HepG2 (cell line): ENCODE results near the gene C14orf93. TPM values are rescaled to one million over a fixed set of nuclear protein-coding genes. Genes with fewer than 3 reads are reported as not detected.

ENCODE experiments used
- AFF4 ChIP-seq: sonication (generic); formaldehyde crosslinking; IDR thresholded peaks from 2 replicates; pipeline ENCODE4 v1.4.0; 2020; ENCODE audit warnings: missing genetic modification reagents
- HBP1 ChIP-seq: IDR thresholded peaks from 2 replicates; pipeline ENCODE4 v1.6.1; 2016; ENCODE audit warnings: low read depth, control low read depth
- HMG20B ChIP-seq: conservative IDR thresholded peaks from 2 replicates; pipeline ENCODE4 v1.6.1; 2016; ENCODE audit warnings: missing genetic modification reagents, missing compliant biosample characterization
- HOXA9 ChIP-seq: sonication (generic); formaldehyde crosslinking; IDR thresholded peaks from 2 replicates; pipeline ENCODE4 v1.8.1; 2022; ENCODE audit warnings: missing genetic modification reagents, mild to moderate bottlenecking, moderate library complexity, borderline replicate concordance
- IKZF4 ChIP-seq: sonication (generic); formaldehyde crosslinking; IDR thresholded peaks from 2 replicates; pipeline ENCODE4 v1.5.1; 2020; ENCODE audit warnings: borderline replicate concordance, mild to moderate bottlenecking, low read depth, missing genetic modification reagents; ENCODE audit errors: not compliant biosample characterization
- KDM5B ChIP-seq: sonication (generic); formaldehyde crosslinking; IDR thresholded peaks from 2 replicates; pipeline ENCODE4 v1.4.0; 2020; ENCODE audit warnings: missing genetic modification reagents, mild to moderate bottlenecking, borderline replicate concordance
- KMT2A ChIP-seq: sonication (generic); formaldehyde crosslinking; IDR thresholded peaks from 2 replicates; pipeline ENCODE4 v1.4.0; 2020; ENCODE audit warnings: missing genetic modification reagents
- MAF1 ChIP-seq: sonication (generic); formaldehyde crosslinking; IDR thresholded peaks from 2 replicates; pipeline ENCODE4 v1.5.0; 2020; ENCODE audit warnings: missing genetic modification reagents, borderline replicate concordance
- PHF8 ChIP-seq: sonication (generic); formaldehyde crosslinking; IDR thresholded peaks from 2 replicates; pipeline ENCODE4 v1.5.0; 2020; ENCODE audit warnings: missing genetic modification reagents
- POGZ ChIP-seq: sonication (generic); formaldehyde crosslinking; IDR thresholded peaks from 2 replicates; pipeline ENCODE4 v1.4.0; 2020; ENCODE audit warnings: mild to moderate bottlenecking, missing genetic modification reagents
- SCMH1 ChIP-seq: sonication (generic); formaldehyde crosslinking; IDR thresholded peaks from 2 replicates; pipeline ENCODE4 v1.9.0; 2021; ENCODE audit warnings: missing genetic modification reagents, mild to moderate bottlenecking, borderline replicate concordance
- SOX5 ChIP-seq: IDR thresholded peaks from 2 replicates; pipeline ENCODE4 v1.6.1; 2016; ENCODE audit warnings: borderline replicate concordance
- SUZ12 ChIP-seq: fragments of 150-350 bp; IDR thresholded peaks from 2 replicates; pipeline ENCODE4 v1.6.1; 2014; ENCODE audit warnings: low read depth, low read length
- ZBTB44 ChIP-seq: sonication (generic); formaldehyde crosslinking; IDR thresholded peaks from 2 replicates; pipeline ENCODE4 v1.4.0; 2020; ENCODE audit warnings: missing genetic modification reagents
- ZNF17 ChIP-seq: sonication (generic); formaldehyde crosslinking; IDR thresholded peaks from 2 replicates; pipeline ENCODE4 v1.5.0; 2020; ENCODE audit warnings: mild to moderate bottlenecking, missing genetic modification reagents
- ZNF337 ChIP-seq: sonication (generic); formaldehyde crosslinking; IDR thresholded peaks from 2 replicates; pipeline ENCODE4 v1.5.1; 2020; ENCODE audit warnings: missing genetic modification reagents, low read depth, mild to moderate bottlenecking, borderline replicate concordance
- ZNF713 ChIP-seq: sonication (generic); formaldehyde crosslinking; IDR thresholded peaks from 2 replicates; pipeline ENCODE4 v1.4.0; 2020; ENCODE audit warnings: mild to moderate bottlenecking, missing genetic modification reagents
- ZSCAN29 ChIP-seq: sonication (generic); formaldehyde crosslinking; conservative IDR thresholded peaks from 2 replicates; pipeline ENCODE4 v1.4.0; 2020; ENCODE audit warnings: mild to moderate bottlenecking, missing genetic modification reagents
- ZXDC ChIP-seq: sonication (generic); formaldehyde crosslinking; IDR thresholded peaks from 2 replicates; pipeline ENCODE4 v1.5.0; 2020; ENCODE audit warnings: mild to moderate bottlenecking, missing genetic modification reagents
- polyA plus RNA-seq, 8 experiments: library from polyadenylated mRNA; depleted of rRNA in 3 of 8; stranded (reverse) in 7 of 8; unstranded in 1 of 8; fragments of >200 nt; fragmentation: Illumina TruSeq in 4 of 8; extraction: Trizol in 4 of 8; gene quantifications; 2 replicates each; pipeline versions ENCODE4 v1.2.1 to v1.2.3, GENCODE V29; 2011 to 2016; ENCODE audit warnings: low read depth in 4 of 8, missing spikeins in 1 of 8, mixed read lengths in 1 of 8; ENCODE audit not compliant: insufficient read depth in 1 of 8
- total RNA-seq, 5 experiments: library from RNA; depleted of rRNA; stranded (reverse); fragments of >200 nt; fragmentation: Illumina TruSeq; extraction: Trizol; gene quantifications; 2 replicates each; pipeline ENCODE4 v1.2.3, GENCODE V29; 2016; ENCODE audit warnings: low read depth in 1 of 5

C14orf93 gene
- total and polyA plus RNA-seq, 2 of the 13 experiments (the other 11 are each of a cell fraction or from before 2014, with no cell fraction given) = 11.4 to 22.5 TPM

- TF ChIP-seq ZNF337 (CRISPR knock-in tag) (peak; percentile 81; the same call in 1 of the 2 replicates), SUZ12 (no peak), KMT2A (CRISPR knock-in tag) (peak; percentile 90), HMG20B (peak; percentile 87; the same call in 1 of the 2 replicates), ZXDC (CRISPR knock-in tag) (peak; percentile 91), ZNF17 (CRISPR knock-in tag) (no peak), ZBTB44 (CRISPR knock-in tag) (peak; percentile 86; the same call in 1 of the 2 replicates), HOXA9 (CRISPR knock-in tag) (peak; percentile 84; the same call in 1 of the 2 replicates), ZSCAN29 (CRISPR knock-in tag) (peak; percentile 95), POGZ (CRISPR knock-in tag) (peak; percentile 87), KDM5B (peak; percentile 98), PHF8 (CRISPR knock-in tag) (peak; percentile 100), SOX5 (CRISPR knock-in tag) (no peak; the same call in 1 of the 2 replicates), AFF4 (peak; percentile 83), SCMH1 (CRISPR knock-in tag) (no peak), IKZF4 (CRISPR knock-in tag) (peak; percentile 70), ZNF713 (CRISPR knock-in tag) (no peak), HBP1 (CRISPR knock-in tag) (peak; percentile 93), MAF1 (CRISPR knock-in tag) (peak; percentile 81; the same call in 1 of the 2 replicates)
Observed at GRCh38 chr14:23034498-23035302, 24.8 kb upstream of the C14orf93 start, which contains the start of gene PSMB5 (continued).
